Activated T-cell treated with anti-CD3 and anti-CD28 coated beads, Interleukin-2, amount 50 U/mL, for 24 hours (primary cell): ENCODE data around the gene HMCES.
"Not testable (repeated sequence)": the region's sequence is repeated elsewhere in the genome, so short reads cannot be mapped to it uniquely, and the experiment has no call there.

Experiments used
- DNase-seq: peaks from one replicate; pipeline ENCODE4 v3.0.0-alpha.2; 2020
- H3K27ac Mint-ChIP-seq: 2 replicates; pipeline ENCODE4 v1.8.0; 2020; ENCODE audit warnings: mild to moderate bottlenecking, mixed read lengths
- H3K27me3 Mint-ChIP-seq: 2 replicates; pipeline ENCODE4 v1.8.0; 2020; ENCODE audit warnings: mixed read lengths
- H3K36me3 Mint-ChIP-seq: 2 replicates; pipeline ENCODE4 v1.8.0; 2020; ENCODE audit warnings: low read depth, mixed read lengths
- H3K4me1 Mint-ChIP-seq: 2 replicates; pipeline ENCODE4 v1.8.0; 2020; ENCODE audit warnings: low read depth, mixed read lengths
- H3K4me3 Mint-ChIP-seq: 2 replicates; pipeline ENCODE4 v1.8.0; 2020; ENCODE audit warnings: mild to moderate bottlenecking, moderate library complexity, mixed read lengths
- H3K9me3 Mint-ChIP-seq: 2 replicates; pipeline ENCODE4 v1.8.0; 2020; ENCODE audit warnings: mixed read lengths

Gene HMCES

DNA sequence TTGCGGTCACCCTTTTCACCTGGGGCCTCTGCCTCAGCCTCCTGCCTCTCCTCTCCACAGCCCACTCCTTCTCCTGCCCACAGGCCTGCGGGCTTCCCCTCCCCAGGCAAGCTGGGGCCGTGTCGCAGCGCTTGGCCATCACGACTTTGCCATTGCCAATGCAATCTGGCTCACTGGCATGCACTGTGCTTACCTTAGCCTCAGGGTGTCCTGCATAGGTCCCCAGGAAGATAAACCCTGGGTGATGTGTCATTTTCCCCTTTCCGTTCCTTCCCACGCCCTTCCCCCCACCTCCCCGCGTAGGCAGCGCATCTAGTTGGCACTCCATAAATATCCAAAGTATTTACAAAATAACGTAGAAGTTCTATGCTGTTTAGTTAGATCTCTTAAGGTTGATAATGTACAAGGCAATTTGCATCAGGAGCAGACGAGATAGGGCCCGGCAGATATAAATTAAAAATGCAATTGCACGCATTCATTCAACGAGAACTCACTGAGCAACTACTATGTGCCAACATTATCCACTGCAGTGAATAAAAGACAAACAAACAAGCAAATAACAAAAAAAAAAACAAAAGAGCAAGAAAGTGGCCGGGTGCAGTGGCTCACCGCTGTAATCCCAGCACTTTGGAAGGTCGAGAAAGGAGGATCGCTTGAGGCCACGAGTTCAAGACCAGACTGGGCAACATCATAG lies 30.2 kb upstream of the HMCES start:
- no peak for DNase-seq
- H3K27me3 Mint-ChIP-seq = no peaks in the 10 kb centered on the region
- H3K9me3 Mint-ChIP-seq = no peaks in the 10 kb centered on the region
- peaks cover 44% of the 10 kb centered on the region for H3K4me1 Mint-ChIP-seq
- peaks cover 41% of the 10 kb centered on the region for H3K36me3 Mint-ChIP-seq
- H3K27ac Mint-ChIP-seq = peak overlapping the region; percentile 97
- peak overlapping the region; percentile 96 for H3K4me3 Mint-ChIP-seq

DNA sequence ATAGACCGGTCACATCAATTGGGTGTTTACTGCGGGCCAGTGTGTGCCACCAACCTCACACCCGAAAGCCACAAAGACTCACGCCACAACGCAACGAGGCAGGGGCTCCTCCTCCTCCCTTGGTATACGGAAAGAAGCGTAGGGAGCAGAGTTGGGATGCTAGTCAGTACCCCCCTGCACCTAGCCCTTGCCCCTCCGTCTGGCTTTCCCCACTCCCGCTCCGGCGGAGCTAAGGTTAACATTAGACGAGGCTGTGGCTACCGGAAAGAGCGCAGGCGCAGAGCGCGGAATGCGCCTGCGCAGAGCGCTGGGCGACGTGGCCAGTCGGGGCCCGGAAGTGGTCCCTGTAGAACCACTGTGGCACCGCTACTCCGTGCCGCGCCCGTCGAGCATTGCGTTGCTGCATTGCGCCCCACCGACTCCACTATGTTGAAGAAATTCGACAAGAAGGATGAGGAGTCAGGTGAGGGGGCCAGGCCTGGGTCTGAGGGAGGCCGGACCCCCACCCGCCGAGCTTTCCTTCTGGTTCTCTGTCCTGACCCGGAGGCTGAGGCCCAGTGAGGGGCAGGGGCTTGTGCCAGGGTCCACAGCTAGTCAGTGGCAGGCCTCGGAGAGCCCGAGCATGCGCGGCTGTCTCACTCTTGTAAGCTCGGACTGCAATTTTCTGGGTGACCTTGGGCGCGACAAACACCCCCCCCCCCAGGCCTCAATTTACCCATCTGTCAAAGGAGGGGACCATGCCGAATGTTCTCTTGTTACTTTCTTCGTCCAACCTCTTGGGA lies 29.2 kb upstream of the HMCES start, which contains the start of gene COPG1:
TSS of gene COPG1 (plus strand) at position 323 of the 782 bp plus-strand sequence. CDS start at position 427, 104 bp downstream.
- H3K27me3 Mint-ChIP-seq = no peaks in the 10 kb centered on the region
- peaks cover 48% of the 10 kb centered on the region for H3K4me1 Mint-ChIP-seq
- H3K9me3 Mint-ChIP-seq = no peaks in the 10 kb centered on the region
- peak within 1 kb of the TSS; percentile 96 for H3K4me3 Mint-ChIP-seq
- peak within 1 kb of the TSS; percentile 97 for H3K27ac Mint-ChIP-seq
- peak; percentile 93 for DNase-seq
- peaks cover 50% of the 10 kb centered on the region for H3K36me3 Mint-ChIP-seq

DNA sequence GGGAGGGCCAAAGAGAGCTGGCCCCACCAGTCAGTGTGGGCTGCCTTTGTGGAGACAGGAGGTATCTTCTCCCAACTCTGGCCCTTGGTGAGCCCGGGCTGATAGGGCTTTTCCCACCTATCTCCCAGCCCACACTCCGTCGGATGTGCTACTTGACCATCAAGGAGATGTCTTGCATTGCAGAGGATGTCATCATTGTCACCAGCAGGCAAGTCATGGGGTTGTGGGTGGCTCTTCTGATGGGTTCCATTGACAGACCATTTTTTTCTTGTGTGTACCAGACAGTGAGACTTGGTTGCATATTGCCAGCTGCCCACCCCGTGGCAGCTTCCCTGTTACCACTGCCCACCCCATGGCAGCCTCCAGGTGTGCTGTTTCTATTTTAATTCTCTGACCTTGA lies 25.9 kb upstream of the HMCES start:
- Mint-ChIP-seq H3K36me3 (peaks cover 82% of the 10 kb centered on the region), H3K4me3 (no peak overlapping the region), H3K27ac (peak overlapping the region; percentile 47), H3K27me3 (no peaks in the 10 kb centered on the region), H3K9me3 (no peaks in the 10 kb centered on the region), H3K4me1 (peaks cover 40% of the 10 kb centered on the region)
- DNase-seq = no peak

GRCh38 chr3:129254536-129255230 lies 24.0 kb upstream of the HMCES start:
- H3K9me3 Mint-ChIP-seq = no peaks in the 10 kb centered on the region
- no peaks in the 10 kb centered on the region for H3K27me3 Mint-ChIP-seq
- H3K27ac Mint-ChIP-seq = peak overlapping the region; percentile 55
- peaks cover 92% of the 10 kb centered on the region for H3K36me3 Mint-ChIP-seq
- H3K4me3 Mint-ChIP-seq = no peak overlapping the region
- peaks cover 28% of the 10 kb centered on the region for H3K4me1 Mint-ChIP-seq
- DNase-seq = no peak

GRCh38 chr3:129256270-129256669 lies 22.4 kb upstream of the HMCES start:
- Mint-ChIP-seq H3K36me3 (peaks cover 97% of the 10 kb centered on the region), H3K27ac (no peak overlapping the region), H3K27me3 (no peaks in the 10 kb centered on the region), H3K4me3 (no peak overlapping the region), H3K4me1 (peaks cover 17% of the 10 kb centered on the region), H3K9me3 (no peaks in the 10 kb centered on the region)
- DNase-seq = no peak

DNA sequence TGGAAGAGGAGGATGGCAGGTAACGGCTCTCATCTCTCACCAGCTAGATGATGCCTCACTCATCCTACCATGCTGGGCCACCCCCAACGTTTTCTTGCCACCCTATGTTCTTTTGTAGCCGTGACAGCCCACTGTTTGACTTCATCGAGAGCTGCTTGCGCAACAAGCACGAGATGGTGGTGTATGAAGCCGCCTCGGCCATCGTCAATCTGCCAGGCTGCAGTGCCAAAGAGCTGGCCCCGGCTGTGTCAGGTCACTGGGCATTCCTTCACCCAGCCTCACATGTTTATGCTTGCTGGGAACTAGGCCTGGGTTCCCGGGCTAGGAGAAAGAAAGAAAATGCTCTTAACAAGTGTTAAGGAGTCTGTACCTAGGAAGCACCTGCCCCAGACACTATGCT lies 21.1 kb upstream of the HMCES start:
- Mint-ChIP-seq H3K9me3 (no peaks in the 10 kb centered on the region), H3K27ac (peak overlapping the region; percentile 18), H3K4me3 (no peak overlapping the region), H3K36me3 (peaks cover 96% of the 10 kb centered on the region), H3K4me1 (peaks cover 11% of the 10 kb centered on the region), H3K27me3 (no peaks in the 10 kb centered on the region)
- no peak for DNase-seq

DNA sequence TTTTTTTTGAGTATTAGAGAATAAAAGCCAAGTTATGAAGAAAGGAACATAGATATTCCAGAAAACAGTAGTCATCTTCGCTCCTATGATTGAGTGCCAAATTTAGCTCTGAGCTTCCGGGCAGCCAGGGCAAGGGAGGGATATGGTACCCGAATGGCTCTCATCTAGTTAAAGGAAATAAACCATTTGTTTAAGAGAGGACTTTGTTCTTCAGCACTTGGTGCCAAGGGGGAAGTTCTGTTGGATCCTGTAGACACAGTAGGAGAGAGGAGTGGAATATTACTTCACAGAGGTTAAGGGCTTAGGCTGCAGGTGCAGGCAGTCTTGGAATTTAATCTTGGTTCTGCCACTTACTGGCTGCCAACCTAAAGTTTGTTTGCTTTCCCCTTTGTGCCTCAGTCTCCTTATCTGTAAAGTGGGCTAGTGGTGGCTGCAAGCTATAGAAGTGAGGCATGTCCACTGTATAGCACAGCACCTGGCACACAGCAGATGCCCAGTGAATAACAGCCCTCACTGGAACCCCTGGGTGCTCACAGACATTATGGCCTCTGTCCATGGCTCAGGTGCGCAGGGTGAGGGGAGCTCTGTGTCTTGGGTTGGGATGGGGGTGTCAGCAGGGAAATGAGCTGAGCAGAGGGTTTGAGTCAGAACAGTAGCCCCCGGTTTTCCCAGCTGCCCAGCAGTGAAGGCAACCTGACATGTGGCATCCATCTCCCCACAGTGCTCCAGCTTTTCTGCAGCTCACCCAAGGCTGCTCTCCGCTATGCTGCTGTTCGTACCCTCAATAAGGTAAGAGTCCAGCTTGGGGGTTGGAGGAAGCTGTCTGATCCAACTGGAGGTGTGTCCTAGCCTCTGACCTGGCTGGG lies 18.8 kb upstream of the HMCES start:
- H3K4me1 Mint-ChIP-seq = peaks cover 3% of the 10 kb centered on the region
- DNase-seq = no peak
- H3K27ac Mint-ChIP-seq = no peak overlapping the region
- no peaks in the 10 kb centered on the region for H3K9me3 Mint-ChIP-seq
- peaks cover 98% of the 10 kb centered on the region for H3K36me3 Mint-ChIP-seq
- no peak overlapping the region for H3K4me3 Mint-ChIP-seq
- H3K27me3 Mint-ChIP-seq = no peaks in the 10 kb centered on the region

GRCh38 chr3:129260606-129261005 lies 18.1 kb upstream of the HMCES start:
- Mint-ChIP-seq H3K27me3 (no peaks in the 10 kb centered on the region), H3K27ac (peak overlapping the region; percentile 4), H3K36me3 (peaks cover 98% of the 10 kb centered on the region), H3K4me1 (peaks cover 1% of the 10 kb centered on the region), H3K4me3 (no peak overlapping the region), H3K9me3 (no peaks in the 10 kb centered on the region)
- no peak for DNase-seq

GRCh38 chr3:129261894-129262293 lies 16.8 kb upstream of the HMCES start:
- no peaks in the 10 kb centered on the region for H3K4me1 Mint-ChIP-seq
- no peaks in the 10 kb centered on the region for H3K27me3 Mint-ChIP-seq
- peaks cover 98% of the 10 kb centered on the region for H3K36me3 Mint-ChIP-seq
- DNase-seq = peak; percentile 7
- no peak overlapping the region for H3K27ac Mint-ChIP-seq
- H3K4me3 Mint-ChIP-seq = no peak overlapping the region
- H3K9me3 Mint-ChIP-seq = no peaks in the 10 kb centered on the region

- H3K27me3 Mint-ChIP-seq = no peaks in the 10 kb centered on the region
- H3K9me3 Mint-ChIP-seq = no peaks in the 10 kb centered on the region
- H3K36me3 Mint-ChIP-seq = peaks cover 98% of the 10 kb centered on the region
- DNase-seq = peak; percentile 6
- no peaks in the 10 kb centered on the region for H3K4me1 Mint-ChIP-seq
- no peak overlapping the region for H3K4me3 Mint-ChIP-seq
- H3K27ac Mint-ChIP-seq = peak overlapping the region; percentile 31
Observed at GRCh38 chr3:129263161-129263910, 15.3 kb upstream of the HMCES start.

GRCh38 chr3:129264994-129265393 lies 13.7 kb upstream of the HMCES start:
- not testable (repeated sequence) for H3K27me3 Mint-ChIP-seq

DNA sequence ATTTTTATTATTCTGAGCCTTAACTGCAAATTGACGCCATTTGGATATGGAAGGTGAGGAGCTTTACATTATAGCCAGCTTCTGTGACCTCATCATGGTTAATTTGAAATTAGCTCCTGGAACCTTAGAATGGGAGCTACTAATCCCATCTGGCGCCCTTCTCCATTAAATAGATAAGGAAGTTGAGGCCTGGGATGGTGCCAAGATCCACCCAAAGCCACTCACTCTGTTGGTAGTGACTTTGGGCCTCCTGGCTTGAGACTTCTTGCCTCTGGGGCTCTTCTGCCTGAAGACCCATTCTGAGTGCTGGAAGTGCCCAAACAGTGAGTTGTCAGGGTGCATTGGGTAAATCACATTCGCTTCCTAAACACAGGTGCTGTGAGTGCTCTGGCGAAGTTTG lies 12.0 kb upstream of the HMCES start:
- H3K27ac Mint-ChIP-seq = no peak overlapping the region
- no peaks in the 10 kb centered on the region for H3K27me3 Mint-ChIP-seq
- H3K36me3 Mint-ChIP-seq = peaks cover 97% of the 10 kb centered on the region
- peak; percentile 3 for DNase-seq
- H3K4me3 Mint-ChIP-seq = no peak overlapping the region
- H3K9me3 Mint-ChIP-seq = no peaks in the 10 kb centered on the region
- H3K4me1 Mint-ChIP-seq = no peaks in the 10 kb centered on the region

More at GRCh38 chr3:129264994-129265393, 13.7 kb upstream of the HMCES start:
- not testable (repeated sequence) for H3K9me3 Mint-ChIP-seq, H3K4me1 Mint-ChIP-seq, H3K4me3 Mint-ChIP-seq, DNase-seq, H3K27ac Mint-ChIP-seq
- H3K36me3 Mint-ChIP-seq = peaks cover 97% of the 10 kb centered on the region

DNA sequence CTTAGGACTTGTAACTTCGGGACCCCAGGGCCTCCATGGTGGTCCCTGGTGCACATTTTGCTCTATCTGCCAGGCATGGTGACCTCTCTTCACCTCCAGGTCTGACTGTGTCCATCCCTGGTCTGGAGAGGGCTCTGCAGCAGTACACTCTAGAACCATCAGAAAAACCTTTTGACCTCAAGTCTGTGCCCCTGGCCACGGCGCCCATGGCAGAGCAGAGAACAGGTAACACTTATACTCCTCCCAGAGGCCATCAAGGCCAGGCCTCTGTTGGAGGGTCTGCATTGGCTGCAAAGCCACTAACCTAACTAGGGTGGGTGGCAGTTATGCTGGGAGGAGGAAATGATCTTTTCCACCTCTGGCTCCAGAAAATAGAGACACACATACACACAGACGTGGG lies 10.3 kb upstream of the HMCES start:
- Mint-ChIP-seq H3K9me3 (no peaks in the 10 kb centered on the region), H3K4me1 (no peaks in the 10 kb centered on the region), H3K36me3 (peaks cover 98% of the 10 kb centered on the region), H3K27me3 (no peaks in the 10 kb centered on the region), H3K27ac (no peak overlapping the region), H3K4me3 (no peak overlapping the region)
- DNase-seq = peak; percentile 16
